ENCODE data around the gene MGAT4B. TPM values are rescaled to one million over a fixed set of nuclear protein-coding genes. Genes with fewer than 3 reads are reported as not detected.

MGAT4B gene
- total and polyA plus RNA-seq, 2 of the 13 experiments (the other 11 are each of a cell fraction or from before 2014, with no cell fraction given): 93.5 to 130 TPM

DNA sequence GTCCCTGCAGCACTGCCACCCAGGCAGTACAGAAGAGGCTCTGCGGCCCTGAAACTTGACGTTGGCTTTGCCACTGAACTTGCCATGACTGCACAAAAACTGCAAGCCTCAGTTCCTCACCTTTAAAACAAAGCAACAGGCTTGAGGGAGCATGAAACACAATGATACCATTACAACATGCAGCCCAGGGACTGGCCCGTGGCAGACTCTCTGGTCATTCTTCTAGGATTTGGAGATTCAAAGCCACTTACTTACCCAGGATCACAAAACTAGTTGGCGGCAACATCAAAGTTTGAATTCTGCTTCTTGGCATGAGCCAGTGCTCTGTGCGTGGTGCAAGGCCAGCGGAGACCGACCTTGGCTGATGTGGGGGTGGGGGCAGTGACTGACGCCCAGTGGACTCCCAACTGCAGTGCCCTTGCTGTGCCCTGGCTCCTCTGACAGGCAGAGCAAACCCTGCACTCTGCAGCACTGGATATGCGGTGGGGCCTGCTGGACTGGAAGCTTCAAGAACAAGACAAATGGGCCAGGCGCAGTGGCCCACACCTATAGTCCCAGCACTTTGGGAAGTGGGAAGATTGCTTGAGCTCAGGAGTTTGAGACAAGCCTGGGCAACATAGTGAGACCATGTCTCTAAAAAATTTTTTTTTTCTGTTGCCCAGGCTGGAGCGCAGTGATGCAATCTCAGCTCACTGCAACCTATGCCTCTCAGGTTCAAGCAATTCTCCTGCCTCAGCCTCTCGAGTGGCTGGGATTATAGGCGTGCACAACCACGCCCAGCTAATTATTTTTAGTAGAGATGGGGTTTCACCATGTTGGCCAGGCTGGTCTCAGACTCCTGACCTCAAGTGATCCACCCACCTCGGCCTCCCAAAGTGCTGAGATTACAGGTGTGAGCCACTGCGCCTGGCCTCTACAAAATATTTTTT lies 32.9 kb upstream of the MGAT4B start (continued):
- TF ChIP-seq, protein P1, sequence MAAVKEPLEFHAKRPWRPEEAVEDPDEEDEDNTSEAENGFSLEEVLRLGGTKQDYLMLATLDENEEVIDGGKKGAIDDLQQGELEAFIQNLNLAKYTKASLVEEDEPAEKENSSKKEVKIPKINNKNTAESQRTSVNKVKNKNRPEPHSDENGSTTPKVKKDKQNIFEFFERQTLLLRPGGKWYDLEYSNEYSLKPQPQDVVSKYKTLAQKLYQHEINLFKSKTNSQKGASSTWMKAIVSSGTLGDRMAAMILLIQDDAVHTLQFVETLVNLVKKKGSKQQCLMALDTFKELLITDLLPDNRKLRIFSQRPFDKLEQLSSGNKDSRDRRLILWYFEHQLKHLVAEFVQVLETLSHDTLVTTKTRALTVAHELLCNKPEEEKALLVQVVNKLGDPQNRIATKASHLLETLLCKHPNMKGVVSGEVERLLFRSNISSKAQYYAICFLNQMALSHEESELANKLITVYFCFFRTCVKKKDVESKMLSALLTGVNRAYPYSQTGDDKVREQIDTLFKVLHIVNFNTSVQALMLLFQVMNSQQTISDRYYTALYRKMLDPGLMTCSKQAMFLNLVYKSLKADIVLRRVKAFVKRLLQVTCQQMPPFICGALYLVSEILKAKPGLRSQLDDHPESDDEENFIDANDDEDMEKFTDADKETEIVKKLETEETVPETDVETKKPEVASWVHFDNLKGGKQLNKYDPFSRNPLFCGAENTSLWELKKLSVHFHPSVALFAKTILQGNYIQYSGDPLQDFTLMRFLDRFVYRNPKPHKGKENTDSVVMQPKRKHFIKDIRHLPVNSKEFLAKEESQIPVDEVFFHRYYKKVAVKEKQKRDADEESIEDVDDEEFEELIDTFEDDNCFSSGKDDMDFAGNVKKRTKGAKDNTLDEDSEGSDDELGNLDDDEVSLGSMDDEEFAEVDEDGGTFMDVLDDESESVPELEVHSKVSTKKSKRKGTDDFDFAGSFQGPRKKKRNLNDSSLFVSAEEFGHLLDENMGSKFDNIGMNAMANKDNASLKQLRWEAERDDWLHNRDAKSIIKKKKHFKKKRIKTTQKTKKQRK (IDR thresholded peaks at IDR 0.05; ENCODE audit: low read length): no peak
- no peak for TF ChIP-seq SALL2 (CRISPR knock-in tag; IDR thresholded peaks at IDR 0.05)
- no peak for TF ChIP-seq HMG20A (CRISPR knock-in tag; IDR thresholded peaks at IDR 0.05; ENCODE audit: borderline replicate concordance)
- no peak for TF ChIP-seq FOXJ3 (CRISPR knock-in tag; IDR thresholded peaks at IDR 0.05; ENCODE audit: borderline replicate concordance)
- no peak for TF ChIP-seq ZNF724P (CRISPR knock-in tag; IDR thresholded peaks at IDR 0.05; ENCODE audit: borderline replicate concordance)
- TF ChIP-seq TCF7 (IDR thresholded peaks at IDR 0.05; ENCODE audit: low read depth): peak; percentile 33; the same call in 1 of the 2 replicates
- no peak for TF ChIP-seq ZIK1 (CRISPR knock-in tag; IDR thresholded peaks at IDR 0.05; ENCODE audit: borderline replicate concordance, low read depth)
- TF ChIP-seq MYNN (CRISPR knock-in tag; IDR thresholded peaks at IDR 0.05; ENCODE audit: low read depth): no peak
- TF ChIP-seq, protein P2, sequence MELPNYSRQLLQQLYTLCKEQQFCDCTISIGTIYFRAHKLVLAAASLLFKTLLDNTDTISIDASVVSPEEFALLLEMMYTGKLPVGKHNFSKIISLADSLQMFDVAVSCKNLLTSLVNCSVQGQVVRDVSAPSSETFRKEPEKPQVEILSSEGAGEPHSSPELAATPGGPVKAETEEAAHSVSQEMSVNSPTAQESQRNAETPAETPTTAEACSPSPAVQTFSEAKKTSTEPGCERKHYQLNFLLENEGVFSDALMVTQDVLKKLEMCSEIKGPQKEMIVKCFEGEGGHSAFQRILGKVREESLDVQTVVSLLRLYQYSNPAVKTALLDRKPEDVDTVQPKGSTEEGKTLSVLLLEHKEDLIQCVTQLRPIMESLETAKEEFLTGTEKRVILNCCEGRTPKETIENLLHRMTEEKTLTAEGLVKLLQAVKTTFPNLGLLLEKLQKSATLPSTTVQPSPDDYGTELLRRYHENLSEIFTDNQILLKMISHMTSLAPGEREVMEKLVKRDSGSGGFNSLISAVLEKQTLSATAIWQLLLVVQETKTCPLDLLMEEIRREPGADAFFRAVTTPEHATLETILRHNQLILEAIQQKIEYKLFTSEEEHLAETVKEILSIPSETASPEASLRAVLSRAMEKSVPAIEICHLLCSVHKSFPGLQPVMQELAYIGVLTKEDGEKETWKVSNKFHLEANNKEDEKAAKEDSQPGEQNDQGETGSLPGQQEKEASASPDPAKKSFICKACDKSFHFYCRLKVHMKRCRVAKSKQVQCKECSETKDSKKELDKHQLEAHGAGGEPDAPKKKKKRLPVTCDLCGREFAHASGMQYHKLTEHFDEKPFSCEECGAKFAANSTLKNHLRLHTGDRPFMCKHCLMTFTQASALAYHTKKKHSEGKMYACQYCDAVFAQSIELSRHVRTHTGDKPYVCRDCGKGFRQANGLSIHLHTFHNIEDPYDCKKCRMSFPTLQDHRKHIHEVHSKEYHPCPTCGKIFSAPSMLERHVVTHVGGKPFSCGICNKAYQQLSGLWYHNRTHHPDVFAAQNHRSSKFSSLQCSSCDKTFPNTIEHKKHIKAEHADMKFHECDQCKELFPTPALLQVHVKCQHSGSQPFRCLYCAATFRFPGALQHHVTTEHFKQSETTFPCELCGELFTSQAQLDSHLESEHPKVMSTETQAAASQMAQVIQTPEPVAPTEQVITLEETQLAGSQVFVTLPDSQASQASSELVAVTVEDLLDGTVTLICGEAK (IDR thresholded peaks at IDR 0.05): no peak
- TF ChIP-seq, protein P2 (CRISPR knock-in tag; IDR thresholded peaks at IDR 0.05): no peak
- no peak for TF ChIP-seq MIXL1 (CRISPR knock-in tag; IDR thresholded peaks at IDR 0.05)
- no peak for TF ChIP-seq HHEX (CRISPR knock-in tag; IDR thresholded peaks at IDR 0.05)
- no peak for TF ChIP-seq GTF2F1 (IDR thresholded peaks at IDR 0.05; ENCODE audit: low read length)
- TF ChIP-seq FOXA3 (CRISPR knock-in tag; IDR thresholded peaks at IDR 0.05): no peak
- TF ChIP-seq, protein P3, sequence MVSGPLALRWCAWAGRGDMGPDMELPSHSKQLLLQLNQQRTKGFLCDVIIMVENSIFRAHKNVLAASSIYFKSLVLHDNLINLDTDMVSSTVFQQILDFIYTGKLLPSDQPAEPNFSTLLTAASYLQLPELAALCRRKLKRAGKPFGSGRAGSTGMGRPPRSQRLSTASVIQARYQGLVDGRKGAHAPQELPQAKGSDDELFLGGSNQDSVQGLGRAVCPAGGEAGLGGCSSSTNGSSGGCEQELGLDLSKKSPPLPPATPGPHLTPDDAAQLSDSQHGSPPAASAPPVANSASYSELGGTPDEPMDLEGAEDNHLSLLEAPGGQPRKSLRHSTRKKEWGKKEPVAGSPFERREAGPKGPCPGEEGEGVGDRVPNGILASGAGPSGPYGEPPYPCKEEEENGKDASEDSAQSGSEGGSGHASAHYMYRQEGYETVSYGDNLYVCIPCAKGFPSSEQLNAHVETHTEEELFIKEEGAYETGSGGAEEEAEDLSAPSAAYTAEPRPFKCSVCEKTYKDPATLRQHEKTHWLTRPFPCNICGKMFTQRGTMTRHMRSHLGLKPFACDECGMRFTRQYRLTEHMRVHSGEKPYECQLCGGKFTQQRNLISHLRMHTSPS (CRISPR knock-in tag; IDR thresholded peaks at IDR 0.05; ENCODE audit: low read depth): peak; percentile 62; the same call in 1 of the 2 replicates
- no peak for TF ChIP-seq ZNF790 (CRISPR knock-in tag; IDR thresholded peaks at IDR 0.05; ENCODE audit: borderline replicate concordance)

Data from HepG2 (cell line).